HT1080 (cell line): Measurements from ENCODE around the gene TAF8. TPM values are rescaled to one million over a fixed set of nuclear protein-coding genes. Genes with fewer than 3 reads are reported as not detected.
A peak's percentile ranks its signal among the peaks of the same experiment; 100 is the strongest.

ENCODE experiments used
- DNase-seq: peaks from one replicate; pipeline ENCODE4 v3.0.0-alpha.2; 2015; ENCODE audit warnings: low read depth
- small RNA-seq: library from RNA; depleted of rRNA; stranded (forward); fragments of <200 nt; gene quantifications from one replicate; pipeline ENCODE3, GENCODE V24; 2014
- total RNA-seq: library from RNA; depleted of rRNA; stranded (reverse); fragments of >200 nt; shearing (Covaris generic); gene quantifications from 2 replicates; pipeline ENCODE4 v1.2.3, GENCODE V29; 2014; rRNA removed

Gene TAF8
- total RNA-seq, 1 experiment from 2014 or later = 18.4 TPM

DNA sequence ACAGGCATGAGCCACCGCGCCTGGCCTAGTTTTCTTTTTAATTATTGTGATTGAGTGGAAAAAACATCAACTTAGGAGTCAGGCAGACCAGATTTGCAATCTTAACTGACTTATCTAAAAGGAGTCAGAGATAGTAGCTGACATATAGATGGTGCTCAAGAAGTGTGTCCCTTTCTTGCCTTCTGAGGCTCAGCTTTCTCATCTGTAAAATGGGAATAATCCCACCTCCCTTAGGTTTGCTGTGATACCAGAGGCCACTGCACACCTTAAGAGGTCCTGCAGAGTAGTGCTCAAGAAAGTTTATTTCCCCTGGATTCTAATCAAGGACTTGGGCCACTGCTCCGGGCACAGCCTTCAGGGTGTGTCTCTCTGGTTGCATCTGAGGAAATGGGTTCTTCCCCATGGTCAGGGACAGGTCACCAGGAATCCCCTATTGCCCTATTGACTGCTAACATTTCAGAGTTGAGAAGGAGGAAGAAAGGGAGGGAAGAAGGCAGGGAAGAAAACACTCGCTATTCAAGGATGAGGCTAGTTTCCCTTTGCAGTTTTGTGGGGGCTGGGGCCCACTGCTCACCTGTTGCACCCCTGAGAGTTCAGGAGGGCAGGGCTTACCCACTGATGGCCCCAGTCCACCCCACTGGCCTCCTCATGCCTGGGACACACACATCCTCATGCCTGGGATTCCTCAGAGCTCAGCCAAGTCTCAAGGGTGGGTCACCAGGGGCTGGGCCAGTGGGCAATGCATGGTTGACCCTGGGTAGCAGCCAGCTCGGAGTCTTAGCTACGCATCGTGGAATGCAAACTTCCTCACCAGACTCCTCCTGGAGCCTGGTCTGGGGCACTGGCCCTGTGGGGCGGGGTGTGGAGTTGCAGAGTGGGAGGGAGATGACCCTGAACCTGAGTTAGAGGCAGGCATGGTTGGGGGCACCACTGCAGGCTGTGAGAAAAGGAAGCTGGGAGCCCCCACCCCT lies 70.9 kb downstream of the TAF8 start:
- DNase-seq = no peak

DNA sequence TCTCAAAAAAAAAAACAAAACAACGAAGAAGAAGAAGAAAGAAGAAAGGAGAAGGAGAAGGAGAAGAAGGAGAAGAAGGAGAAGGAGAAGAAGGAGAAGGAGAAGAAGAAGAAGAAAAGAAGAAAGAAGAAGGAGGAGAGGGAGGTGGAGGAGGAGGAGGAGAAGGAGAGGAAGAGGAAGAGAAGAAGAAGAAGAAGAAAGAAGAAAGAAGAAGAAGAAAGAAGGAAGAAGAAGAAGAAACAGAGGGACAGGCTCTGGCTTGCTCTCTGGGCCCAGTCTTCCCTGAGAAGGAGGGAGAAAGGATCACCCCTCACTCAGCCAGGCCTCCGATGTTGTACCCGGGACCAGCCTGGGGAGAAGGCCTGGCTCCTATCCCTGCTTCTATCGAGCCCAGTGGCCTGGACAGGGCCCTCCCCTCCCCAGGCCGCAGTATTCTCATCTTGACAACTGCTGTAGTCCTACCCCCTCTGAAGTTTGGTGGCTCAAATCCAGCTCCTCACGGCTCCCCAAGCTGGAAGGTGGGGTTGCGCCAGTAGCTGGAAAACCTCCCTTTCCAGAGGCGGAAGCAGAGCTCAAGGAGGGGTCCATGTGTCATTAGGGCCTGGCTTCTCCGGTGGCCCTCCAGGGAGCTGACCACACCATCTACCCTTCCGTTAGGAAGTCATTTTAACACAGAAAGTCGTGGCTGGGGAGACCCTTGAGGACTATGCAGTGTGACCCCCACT lies 73.2 kb downstream of the TAF8 start:
- no peak for DNase-seq

DNA sequence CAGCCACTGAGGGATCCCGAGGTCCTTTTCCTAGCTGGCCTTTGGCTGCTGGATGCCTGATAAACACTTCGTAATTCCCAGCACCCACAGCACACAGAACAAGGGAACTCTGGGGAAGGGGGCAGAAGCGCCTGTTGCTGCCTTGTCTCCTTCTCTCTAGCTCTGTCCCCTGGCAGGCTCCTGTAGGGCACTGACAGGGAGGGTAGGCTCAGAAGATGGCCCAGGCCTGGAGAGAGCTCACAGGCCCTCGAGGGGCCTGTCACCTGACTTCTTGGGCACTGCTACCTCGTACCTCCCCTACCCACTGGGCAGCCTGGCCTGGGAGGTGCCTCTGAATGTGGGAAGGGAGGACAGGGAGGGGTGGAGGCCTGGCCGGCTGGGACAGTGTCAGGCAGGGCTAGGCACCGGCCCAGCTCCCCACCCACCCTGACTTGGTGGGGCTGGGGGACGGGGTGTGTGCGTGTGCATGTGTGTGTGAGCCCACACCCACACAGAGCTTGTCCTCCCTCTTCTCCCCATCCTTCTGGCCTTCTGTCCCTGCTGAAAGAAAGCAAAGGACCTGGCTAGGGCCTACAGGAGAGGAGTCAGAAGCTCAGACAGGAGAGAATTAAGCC lies 74.0 kb downstream of the TAF8 start:
- no peak for DNase-seq

DNA sequence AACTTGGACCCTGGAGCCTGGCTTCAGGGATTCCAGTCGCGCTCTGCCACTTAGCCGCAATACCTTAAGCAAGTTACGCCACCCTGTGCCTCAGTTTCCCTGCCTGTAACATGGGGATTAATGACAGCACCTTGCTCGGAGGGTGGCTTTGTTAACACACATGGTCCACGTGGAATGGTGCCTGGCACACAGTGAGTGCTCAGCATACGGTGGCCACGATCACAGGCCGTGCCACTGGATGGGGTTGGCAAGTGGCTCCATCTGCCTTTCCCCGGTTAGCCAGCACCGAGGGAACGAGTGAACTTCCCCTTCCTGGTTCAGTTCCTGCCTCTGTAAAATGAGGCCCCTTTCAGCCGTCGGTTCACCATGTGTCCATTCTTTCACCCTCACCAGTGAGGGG lies 74.9 kb downstream of the TAF8 start:
- DNase-seq = no peak

DNA sequence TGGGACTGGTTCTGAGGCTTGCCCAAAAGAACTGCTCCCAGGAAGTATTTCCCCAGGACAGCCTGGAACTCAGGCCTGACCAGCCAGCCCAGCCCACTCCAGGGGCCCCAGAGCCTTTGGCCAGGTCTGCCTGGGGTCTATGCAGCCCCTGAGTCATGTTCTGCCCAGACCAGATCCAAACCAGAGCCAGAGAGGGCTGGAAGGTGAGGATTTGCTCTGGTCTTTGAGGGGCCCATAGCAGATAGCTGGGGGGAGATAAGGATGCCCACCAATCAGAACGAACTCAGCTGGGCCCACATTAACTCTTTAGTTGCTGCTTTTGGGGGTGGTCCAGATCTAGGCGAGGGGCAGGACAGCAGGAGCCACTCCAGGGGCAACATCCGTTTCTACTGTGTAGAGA lies 75.3 kb downstream of the TAF8 start:
- DNase-seq = no peak

DNA sequence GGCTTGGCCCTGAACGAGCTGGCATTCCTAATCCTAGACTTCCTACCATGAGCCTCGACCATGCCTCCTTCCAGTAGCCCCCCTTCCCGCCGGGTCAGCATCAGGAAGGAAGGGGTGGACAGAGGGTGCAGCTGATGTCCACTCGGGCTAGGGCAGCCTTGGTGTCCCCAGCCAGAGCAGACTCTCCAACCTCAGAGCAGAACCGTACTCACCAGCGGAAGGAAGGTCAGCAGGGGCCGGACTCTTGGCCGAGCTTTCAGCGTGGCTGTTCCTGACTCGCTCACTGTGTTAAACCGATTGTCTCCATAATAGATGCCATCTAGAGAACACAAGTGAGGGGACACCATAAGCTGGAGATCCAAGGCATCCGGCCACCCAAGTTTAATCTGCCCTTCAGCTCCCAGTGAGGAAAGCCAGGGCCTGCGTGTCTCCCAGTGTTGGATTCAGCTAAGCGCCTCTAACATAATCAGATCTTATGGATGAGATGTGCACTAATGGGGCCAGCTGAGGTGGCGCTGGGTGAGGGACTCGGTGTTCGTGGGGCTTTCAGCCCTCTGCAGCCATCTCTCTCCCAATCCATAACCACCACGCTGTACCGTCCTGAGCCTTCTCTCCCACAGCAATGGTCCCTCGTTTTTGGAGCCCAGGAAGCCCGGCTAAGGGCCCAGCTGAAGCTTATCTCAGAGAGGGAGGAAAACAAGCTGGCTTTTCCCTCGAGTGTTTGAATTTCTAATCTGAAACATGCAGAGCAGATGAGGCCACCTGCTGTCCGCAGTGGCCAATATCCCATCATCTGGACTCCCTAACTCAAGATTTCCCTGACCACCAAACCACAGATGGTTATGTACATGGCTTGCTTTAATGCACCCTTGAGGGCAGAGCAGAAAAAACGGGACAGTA lies 78.4 kb downstream of the TAF8 start:
- no peak for DNase-seq

DNA sequence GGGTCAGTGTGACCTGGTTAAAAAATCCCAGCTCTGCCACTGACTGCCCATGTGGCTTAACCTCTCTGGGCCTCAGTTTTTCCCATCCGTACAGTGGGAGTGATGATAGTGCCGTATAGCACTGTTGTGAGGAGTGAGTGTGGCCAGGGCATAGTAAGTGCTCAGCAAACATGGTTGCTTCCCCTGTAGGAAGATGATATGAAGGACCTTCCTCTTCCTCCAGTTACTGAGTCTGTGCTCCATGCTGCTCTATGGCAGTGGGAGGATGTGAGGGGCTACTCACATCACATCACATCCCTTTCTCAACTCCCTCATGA lies 79.0 kb downstream of the TAF8 start:
- DNase-seq = no peak

DNA sequence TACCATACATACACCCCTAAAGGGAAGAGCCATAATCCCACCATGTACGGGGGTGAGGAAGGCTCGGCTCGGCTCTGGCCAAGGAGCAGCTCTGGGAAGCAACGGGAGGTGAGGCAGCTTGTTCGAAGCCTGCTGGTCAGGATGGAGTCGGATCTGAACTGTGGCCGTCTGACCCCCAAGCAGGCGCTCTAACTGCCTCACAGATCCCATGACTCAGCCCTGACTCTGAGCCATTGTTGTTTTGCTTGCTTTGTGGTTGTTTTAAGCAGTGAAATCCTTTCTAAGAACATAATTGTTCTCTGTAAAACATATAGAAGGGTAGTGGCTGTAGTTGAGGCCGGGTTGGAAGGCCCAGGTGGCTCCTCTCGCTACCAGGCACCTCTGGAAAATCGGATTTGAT lies 81.2 kb downstream of the TAF8 start:
- peak; percentile 84 for DNase-seq

DNA sequence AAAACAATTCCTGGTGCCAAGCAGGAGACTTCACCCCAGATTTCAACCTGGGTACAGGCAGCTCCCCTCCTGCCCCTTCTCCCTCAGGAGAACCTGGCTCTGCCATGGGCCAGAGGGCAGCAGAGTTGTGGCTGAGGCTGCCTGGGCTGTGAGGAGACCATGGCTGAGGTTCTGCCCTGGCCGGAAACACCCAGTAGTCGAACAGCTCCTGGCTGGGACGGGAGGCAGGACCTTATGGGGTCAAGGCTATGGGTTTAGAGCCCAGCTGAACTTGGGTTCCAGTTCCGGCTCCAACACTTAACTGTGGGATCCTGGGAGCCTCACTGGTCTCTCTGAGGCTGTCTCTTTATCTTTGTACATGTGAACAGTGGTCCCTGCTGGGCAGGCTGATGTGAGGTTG lies 83.6 kb downstream of the TAF8 start:
- no peak for DNase-seq

DNA sequence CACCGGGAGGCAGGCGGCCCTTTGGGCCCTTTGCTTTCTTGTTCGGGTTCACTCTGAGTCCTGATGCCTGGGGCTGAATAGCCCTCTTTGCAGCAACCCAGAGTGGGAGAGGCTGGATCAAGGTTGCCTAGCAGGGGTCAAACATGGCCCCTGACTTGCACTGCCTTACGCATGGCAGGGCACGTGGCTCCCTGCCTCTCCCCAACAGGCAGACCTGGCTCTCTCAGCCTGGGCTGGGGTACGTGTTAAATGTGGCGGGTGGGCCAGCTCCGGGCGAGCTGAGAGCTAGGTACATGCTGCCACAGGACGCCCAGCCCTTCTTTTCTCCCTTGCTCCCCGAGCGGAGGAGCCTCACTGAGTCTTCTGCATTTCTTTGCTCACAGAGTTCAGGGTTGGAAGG lies 84.8 kb downstream of the TAF8 start:
- DNase-seq = no peak

DNA sequence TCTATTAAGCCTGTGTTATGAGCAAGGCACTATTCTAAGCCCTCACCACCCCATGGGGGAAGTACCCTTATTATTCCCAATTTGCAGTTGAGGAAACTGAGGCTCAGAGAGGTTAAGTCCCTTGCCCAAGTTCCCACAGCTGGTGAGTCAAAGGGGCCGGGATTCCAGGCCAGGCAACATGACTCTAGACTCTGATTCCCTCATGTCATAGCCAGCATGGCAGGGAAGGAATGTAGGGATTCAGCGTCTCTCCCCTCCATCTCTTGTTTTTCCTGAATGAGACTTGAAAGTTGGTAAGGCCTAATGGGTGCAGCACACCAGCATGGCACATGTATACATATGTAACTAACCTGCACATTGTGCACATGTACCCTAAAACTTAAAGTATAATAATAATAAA lies 85.4 kb downstream of the TAF8 start:
- no peak for DNase-seq

DNA sequence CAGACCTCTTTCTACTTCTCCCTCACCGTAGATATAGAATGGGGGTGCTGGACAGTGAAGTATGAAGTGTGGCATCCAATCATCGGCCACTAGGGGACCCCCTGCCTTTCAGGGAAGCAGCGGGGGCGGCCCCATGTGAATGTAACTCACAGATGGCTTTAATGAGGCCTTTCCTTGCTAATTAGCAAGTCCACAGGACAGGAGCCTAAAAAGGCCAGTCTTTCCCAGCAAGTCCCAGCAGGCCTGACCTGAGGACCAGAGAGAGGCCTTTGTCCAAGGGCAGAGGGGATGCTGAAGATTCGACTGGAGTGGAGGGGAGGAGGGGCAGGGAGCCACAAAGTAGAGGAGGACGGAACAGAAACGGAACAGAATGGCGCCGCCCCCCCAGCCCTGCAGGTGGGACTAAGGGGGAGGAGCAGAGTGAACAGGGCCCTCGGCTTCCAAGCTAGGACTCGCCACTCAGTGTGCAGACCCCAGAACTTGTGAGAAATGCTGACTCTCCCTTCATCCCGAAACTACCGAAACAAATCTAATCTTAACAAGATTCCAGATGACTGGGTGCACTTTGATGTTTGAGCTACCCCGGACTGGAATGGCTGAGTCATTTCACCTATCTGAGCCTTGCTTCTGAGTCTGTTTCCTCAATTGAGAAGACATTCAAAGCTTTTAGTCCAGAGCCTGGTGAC lies 86.3 kb downstream of the TAF8 start:
- peak; percentile 65 for DNase-seq

Small RNA genes within 50 kb of the gene (small RNA-seq; reads per million reads assigned to genes)
- not detected for gene RNU6-761P

Other genes with a start within 250 kb of the TAF8 start
- gene USP49, start 155.1 kb upstream of the TAF8 start, total RNA-seq = 0.57 and 2.1 TPM in 2 replicates
- 23.7 and 24.2 TPM in 2 replicates for gene MED20, start 129.4 kb upstream of the TAF8 start, total RNA-seq
- 38.4 and 60.0 TPM in 2 replicates for gene BYSL, start 129.0 kb upstream of the TAF8 start, total RNA-seq
- 44.5 and 53.6 TPM in 2 replicates for gene CCND3, start 108.7 kb upstream of the TAF8 start, total RNA-seq
- not detected in 2 replicates for gene C6orf132, start 92.1 kb downstream of the TAF8 start, total RNA-seq
- not detected in 2 replicates for gene GUCA1A, start 122.8 kb downstream of the TAF8 start, total RNA-seq
- gene GUCA1B, start 144.4 kb downstream of the TAF8 start, total RNA-seq = 0.07 TPM in 1 of 2 replicates, not detected in the other
- gene MRPS10, start 167.3 kb downstream of the TAF8 start, total RNA-seq = 60.2 and 76.1 TPM in 2 replicates